GM21381 (cell line): ENCODE results near the gene TMEM86A.
"Not testable (repeated sequence)": the region's sequence is repeated elsewhere in the genome, so short reads cannot be mapped to it uniquely, and the experiment has no call there.

Source experiments
- ATAC-seq: cut with Tn5 transposase; IDR thresholded peaks from one replicate; pipeline ENCODE4 v1.9.1; 2021; ENCODE audit warnings: mild to moderate bottlenecking, moderate library complexity; ENCODE audit not compliant: unreplicated experiment

Gene TMEM86A, protein sequence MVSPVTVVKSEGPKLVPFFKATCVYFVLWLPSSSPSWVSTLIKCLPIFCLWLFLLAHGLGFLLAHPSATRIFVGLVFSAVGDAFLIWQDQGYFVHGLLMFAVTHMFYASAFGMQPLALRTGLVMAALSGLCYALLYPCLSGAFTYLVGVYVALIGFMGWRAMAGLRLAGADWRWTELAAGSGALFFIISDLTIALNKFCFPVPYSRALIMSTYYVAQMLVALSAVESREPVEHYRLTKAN

DNA sequence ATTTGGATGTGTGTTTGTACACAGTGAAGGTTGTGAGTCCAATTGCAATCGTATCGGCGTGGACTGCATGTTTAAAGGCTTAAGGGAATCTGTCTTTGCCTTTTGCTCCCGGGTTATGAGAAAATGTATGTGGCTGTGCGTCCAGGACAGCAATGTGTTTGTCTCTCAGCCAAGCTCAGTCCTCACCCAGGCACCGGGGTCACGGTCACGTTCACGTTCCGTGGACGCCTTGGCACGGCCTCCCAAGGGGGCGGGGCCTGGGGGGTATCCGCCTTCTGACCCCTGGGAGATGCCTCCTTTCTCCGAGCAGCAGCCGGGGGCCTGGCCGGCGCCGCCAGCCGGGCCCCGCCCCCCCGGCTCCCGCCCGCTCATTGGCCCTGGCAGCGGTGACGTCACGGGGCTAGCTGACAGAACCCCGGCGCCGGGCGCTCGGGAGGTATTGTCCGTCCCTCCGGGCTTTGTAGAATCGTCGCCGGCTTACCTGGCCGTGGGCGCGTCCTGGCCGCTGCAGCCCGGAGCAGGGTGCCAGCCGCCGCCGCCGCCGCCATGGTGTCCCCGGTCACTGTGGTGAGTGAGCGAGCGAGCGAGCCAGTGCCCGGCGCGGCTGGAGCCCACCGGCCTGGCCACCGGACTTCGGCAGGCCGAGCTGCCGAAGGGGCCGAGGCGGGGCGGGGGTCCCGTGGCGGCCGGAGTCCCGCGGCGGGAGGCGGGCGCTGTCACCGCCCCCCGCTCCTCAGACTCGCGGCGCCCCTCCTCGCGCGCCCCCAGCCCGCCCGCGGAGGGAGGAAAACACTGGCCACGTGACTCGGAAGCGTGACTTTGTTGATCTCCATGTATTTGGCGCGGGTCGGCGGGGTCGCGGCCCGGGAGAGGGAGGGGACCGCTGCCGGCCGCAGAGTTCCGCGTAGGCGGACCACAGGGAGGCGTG lies at the start of gene TMEM86A:
TMEM86A (plus strand) TSS at position 439 of the 928 bp plus-strand sequence; CDS start at position 547, 108 bp downstream.
- peak; percentile 95 for ATAC-seq

DNA sequence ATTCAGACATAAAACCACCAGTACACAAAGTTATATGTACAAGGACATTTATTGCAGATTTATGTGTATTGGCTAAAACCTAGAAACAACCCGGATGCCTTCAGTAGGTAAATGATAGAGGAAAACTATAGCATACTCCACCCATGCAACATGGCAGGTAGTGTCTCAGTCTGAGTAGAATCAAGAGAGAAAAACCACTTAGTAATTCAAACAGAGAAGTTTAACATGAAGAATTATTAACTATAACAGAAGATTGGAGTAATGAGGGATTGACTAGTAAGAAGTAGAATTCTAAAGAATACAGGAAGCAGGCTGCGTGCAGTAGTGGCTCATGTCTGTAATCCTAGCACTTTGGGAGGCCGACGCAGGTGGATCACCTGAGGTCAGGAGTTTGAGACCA lies 48.2 kb upstream of the TMEM86A start:
- ATAC-seq: peak; percentile 35

DNA sequence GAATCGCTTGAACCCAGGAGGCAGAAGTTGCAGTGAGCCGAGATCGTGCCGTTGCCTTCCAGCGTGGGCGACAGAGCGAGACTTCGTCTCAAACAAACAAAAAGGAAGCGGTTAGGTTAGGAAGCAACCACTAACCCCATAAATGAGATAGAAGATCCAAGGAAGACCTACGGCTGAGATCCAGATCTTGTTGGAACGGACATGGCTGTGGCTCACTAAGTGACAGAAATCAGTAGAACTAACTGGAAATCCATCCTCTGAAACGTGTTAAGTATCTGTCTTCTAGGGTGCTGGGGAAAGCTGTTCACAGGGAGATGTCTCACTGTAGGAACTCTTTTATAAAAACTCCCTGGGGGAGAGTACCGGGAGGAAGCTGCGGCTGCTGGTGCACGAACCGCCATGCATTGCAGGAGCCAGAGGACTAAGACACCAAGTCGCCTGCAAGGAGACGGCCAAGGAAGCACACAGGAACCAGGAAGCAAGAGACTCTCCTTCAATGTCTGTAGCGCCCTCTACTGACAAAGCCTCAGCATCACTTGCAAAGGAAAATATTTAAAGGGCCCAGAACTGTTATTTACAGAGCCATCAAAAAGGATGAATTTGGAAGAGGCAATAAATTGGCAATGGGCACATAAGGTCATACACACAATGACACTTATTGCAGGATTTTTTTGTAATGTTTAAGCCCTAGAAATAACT lies 47.6 kb upstream of the TMEM86A start:
- peak; percentile 57 for ATAC-seq

DNA sequence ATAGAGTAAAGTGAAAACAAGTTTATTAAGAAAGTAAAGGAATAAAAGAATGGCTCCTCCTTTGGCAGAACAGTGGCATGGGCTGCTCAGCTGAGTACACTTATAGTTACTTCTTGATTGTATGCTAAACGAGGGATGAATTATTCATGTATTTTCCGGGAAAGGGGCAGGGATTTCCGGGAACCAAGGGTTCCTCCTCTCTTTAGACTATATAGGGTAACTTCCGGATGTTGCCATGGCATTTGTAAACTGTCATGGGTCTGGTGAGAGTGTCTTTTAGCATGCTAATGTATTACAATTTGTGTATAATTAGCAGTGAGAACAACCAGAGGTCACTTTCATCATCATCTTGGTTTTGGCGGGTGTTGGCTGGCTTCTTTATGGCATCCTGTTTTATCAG lies 40.9 kb upstream of the TMEM86A start:
- ATAC-seq: no peak

DNA sequence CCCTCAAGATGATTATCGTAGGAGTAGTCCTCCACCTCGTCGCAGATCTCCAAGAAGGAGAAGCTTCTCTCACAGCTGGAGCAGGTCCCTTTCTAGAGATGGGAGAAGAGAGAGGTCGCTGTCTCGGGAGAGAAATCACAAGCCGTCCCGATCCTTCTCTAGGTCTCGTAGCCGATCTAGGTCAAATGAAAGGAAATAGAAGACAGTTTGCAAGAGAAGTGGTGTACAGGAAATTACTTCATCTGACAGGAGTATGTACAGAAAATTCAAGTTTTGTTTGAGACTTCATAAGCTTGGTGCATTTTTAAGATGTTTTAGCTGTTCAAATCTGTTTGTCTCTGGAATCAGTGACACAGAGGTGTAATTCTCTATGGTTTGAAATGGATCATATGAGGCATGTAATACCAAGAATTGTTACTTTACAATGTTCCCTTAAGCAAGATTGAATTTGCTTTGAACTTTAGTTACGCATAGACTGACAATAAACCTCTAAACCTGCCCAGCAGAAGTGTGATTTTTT lies 33.2 kb upstream of the TMEM86A start:
- not testable (repeated sequence) for ATAC-seq

DNA sequence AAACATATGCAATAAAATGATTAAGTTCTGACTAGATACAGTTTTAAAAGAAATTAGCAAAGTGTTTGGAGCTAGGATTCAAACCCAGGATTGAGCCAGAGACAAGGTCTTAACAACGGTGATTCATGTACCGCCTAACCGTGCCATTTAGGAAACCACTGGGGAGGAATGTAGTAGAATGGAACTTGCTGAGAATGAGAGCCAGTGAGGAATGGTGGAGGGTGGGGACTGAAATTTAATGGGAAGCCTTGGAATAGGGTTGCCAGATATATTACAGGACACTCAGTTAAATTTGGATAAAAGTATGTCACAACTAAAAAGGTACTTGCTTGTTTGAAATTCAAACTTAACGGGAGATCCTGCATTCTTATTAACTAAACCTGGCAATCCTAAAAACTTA lies 30.4 kb upstream of the TMEM86A start:
- ATAC-seq: no peak

DNA sequence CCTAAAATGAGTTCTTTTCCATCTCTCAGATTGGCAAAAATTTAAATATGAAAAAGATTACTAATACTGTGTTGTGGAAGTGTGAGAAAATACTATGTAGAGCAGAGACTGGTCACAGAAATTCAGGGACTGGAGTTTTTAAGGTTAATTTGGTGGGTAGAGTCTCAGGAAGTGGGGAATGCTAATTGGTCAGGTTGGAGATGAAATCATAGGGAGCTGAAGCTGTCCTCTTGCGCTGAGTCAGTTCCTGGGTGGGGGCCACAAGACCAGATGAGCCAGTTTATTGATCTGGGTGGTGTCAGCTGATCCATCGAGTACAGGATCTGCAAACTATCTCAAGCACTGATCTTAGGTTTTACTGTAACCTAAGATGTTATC lies 29.4 kb upstream of the TMEM86A start:
- no peak for ATAC-seq

DNA sequence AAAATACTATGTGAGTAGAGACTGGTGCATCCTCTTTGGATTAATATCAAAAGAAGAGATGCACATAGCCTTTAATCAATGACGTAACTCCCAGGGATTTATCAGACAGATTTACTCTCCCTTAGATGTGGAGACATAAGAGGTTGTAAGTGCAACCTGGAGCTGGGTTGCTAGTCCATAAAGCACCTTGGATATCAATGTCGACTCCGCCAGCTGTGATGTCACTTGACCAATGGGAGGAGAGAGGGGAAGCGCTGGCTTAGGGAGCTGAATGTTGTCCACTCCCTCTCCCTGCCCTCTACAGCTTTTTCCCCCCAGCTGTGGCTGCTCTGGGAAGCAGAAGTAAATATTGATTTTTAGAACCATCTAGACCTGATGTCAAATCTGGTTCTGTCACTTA lies 28.9 kb upstream of the TMEM86A start:
- ATAC-seq: no peak

DNA sequence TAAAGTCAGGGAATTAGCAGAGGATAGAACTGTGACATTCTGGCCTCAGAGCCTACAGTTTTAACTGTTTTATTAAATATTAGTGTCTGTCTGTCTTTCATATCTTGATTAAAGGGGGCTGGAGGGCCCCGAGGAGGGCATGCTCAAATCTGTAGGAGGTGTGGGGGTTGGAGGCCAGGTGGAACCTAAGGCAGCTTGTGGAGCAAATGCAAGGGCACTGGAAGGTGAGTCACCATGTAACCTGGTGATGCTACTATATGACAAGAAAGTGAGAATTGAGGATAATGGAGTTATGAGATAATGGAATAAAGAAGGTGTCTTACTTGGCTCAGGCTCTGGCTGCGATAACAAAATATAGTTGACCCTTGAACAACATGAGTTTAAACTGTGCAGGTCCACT lies 27.3 kb upstream of the TMEM86A start:
- no peak for ATAC-seq

DNA sequence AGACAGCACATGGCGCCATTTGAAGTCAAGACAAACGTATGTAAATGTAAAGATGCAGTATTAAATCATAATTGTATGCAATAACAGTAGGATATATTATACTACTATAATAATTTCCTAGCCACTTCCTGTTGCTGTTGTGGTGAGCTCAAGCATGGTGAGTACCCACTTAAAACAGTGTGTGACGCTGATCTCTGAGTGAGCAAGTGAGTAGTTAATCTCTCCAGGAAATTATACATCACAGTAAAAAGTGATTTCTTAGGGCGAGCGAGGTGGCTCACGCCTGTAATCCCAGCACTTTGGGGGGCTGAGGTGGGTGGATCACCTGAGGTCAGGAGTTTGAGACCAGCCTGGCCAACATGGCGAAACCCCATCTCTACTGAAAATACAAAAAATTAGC lies 26.4 kb upstream of the TMEM86A start:
- ATAC-seq: not testable (repeated sequence)

DNA sequence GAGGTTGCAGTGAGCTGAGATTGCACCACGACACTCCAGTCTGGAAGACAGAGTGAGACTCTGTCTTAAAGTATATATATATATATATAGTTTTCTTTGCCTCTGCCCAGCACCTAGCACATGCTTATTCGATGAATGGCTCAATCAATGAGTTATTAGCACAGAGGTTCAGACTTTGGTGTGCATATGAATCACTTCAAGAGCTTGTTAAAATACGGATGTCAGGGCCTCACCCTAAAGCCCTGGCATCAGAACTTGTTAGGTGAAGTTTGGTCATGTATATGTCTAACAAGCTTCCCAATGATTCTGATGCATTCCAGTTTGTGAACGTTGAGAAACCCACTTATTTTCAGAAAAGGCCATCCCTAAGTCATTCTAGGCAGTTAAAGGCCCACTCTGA lies 21.8 kb upstream of the TMEM86A start:
- ATAC-seq: no peak

DNA sequence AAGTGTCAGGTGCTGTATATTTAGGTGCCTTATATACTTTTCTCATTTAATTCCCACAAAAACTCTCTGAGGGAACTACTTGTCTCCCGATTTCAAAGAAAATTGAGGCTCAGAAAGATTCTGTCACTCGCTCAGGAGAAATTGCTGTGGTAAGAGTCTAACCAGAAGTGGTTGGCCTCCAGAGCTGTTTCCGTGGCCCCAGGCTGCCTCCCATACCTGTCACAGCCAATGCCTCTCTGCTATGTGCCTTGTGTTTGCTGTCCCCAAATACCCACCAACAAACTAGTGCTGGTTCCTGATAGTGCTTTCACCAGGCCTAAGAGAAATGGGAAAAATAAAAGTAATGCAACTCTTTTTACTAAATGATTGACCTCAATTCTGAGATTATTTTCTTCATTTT lies 21.0 kb upstream of the TMEM86A start:
- no peak for ATAC-seq

DNA sequence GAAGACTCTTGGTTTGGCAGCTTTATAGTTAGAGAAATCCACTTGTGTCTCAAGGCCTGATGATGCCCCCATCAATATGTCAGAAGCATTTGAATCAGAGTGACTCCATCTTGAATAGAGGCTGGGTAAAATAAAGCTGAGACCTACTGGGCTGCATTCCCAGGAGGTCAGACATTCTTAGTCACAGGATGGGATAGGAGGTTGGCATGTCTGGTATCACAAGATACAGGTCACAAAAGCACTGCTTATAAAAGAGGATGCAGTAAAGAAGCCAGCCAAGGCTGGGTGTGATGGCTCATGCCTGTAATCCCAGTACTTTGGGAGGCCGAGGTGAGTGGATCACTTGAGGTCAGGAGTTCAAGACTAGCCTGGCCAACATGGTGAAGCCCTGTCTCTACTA lies 16.6 kb upstream of the TMEM86A start:
- ATAC-seq: not testable (repeated sequence)

DNA sequence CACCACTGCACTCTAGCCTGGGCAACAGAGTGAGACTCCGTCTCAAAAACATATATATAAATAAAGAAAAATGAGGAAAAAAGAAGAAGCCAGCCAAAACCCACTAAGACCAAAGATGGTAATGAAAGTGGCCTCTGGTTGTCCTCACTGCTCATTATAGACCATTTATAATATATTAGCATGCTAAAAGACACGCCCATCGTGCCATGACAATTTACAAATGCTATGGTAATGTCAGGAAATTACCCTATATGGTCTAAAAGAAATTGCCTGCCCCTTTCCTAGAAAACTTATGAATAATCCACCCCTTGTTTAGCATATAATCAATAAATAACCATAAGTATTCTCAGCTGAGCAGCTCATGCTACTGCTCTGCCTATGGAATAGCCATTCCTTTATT lies 16.1 kb upstream of the TMEM86A start:
- ATAC-seq: no peak

DNA sequence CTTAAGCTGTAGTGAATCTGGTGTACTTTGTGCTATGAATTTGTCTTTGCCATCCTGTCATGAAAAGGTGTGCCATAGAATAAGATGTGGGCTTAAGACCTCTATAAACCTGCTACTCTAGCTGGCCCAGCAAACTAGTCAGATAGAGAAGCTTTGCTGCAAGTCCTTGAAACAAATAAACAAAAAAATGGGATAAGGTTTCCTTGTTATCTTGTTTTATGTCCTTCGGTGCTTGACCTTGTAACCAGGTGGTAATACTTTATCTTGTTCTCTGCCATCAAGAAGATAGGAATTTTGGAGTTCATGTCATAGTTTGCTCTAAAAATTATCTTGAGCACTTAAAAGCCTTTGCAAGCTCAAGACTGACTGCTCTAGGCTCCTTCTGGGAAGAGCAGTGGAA lies 14.3 kb upstream of the TMEM86A start:
- no peak for ATAC-seq

DNA sequence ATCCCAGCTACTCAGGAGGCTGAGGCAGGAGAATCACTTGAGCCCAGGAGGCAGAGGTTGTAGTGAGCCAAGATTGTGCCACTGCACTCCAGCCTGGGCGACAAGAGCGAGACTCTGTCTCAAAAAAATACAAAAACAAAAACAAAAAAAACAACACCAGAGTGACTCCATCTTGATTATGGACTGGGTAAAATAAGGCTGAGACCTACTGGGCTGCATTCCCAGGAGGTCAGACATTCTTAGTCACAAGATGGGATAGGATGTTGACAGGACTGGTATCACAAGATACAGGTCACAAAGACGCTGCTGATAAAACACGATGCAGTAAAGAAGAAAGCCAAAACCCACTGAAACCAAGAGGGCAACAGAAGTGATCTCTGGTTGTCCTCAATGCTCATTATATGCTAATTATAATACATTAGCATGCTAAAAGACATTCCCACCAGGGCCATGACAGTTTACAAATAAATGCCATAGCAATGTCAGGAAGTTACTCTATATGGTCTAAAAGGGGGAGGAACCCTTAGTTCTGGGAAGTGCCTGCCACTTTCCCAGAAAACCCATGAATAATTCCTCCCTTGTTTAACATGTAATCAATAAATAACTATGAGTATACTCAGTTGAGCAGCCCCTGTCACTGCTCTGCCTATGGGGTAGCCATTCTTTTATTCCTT lies 7.0 kb upstream of the TMEM86A start:
- not testable (repeated sequence) for ATAC-seq

DNA sequence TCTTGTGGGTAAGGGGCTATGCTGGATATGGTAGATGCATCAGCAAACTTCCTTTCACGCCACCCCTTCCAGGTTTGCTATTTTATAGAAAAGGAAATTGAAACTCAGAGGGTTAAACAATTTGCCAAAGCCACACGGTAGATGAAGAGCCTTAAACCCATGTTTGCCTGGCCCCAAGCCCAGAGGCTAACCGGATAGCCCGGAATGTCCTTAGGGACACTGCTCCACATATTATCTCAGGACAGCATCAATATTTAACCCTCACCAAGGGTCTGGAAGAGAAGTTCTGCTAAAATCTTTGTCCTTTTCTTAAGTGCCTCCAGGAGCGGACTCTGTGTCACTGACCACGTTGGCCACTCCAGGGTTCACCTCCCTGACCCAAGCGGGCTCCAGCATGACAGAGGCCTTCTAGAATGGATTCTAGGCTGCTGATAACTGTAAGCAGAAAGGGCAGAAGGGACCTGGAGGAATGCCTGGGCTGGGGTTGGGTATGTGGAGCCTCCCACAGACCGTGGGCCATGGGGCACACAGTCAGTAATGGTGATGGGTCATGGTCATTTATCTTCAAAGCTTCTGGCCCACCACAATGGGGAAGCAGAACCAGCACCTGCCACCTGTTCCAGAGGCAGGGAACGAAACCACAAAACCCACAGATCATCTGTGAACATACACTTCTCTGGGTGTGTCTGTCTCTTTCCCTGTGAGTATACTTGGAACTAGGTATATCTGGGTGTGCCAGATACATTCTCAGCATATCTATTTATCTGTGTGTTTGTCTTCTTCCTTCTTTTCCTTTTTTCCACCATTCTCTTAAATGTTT lies 5.4 kb upstream of the TMEM86A start:
- ATAC-seq: no peak

DNA sequence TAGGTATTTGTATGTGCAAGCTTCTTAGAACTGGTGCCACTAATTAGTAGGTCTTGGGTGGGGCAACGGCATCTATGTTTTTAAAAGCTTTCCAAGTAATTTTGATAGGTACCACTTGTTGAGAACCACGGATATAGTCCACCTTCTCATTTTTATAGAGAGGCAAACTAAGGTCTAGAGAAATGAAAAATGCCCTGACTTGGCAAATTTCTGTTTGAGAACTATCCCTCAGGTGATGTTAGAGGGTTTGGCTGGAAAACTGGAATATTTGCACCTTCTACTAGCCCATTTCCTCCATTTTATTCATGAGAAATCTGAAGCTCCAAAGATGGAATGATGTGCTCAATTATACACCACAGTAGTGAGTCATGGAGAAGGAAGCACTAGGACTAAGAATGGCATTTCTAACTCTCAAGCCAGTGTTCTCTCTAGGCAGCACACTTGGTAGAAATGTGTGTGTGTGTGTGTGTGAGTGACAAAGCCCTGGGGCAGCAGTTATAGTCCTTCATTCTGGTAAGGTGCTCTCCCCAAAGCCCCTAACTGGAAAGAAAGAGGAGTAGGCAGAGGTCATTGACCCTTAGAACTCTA lies 1.8 kb upstream of the TMEM86A start:
- no peak for ATAC-seq

DNA sequence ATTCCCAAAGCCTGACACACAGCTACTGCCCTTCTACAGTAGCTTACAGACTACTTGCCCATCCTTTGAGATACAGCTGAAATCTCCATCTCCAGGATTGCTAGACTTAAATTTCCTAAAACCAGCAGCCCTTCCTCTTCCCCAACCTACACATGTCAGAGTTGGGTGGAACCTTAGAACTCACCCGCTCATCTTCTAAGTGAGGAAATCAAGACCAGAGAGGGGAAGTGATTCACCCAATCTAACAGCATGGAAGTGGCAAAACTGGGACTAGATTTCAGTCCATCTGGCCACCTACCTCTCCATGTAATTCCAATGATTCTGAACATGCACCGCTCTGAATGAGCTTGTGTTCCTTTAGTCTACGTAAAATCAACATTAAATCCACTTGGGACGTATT lies 1.0 kb upstream of the TMEM86A start:
- no peak for ATAC-seq

DNA sequence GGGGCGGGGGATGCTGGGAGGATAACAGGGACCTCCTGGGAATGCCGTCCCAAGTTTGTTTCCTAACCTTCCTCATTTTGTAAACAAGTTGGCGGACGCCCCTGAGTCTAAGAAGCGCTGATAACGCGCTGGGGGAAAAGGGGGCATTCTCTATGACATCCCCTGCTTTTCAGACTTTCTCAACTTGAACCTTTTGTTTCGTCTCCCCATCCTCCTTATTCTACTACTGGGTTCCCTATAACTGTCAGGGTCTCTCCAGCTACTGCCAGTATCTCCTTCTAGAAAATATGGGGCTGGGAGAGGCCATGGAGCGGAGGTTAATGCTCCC lies 654 bp downstream of the TMEM86A start:
- no peak for ATAC-seq
